ENCODE results near the gene SPECC1L.

Gene SPECC1L

GRCh38 chr22:24451162-24451561 is 180.5 kb downstream of the SPECC1L start:
- no peak for DNase-seq

GRCh38 chr22:24453853-24454252 is 183.2 kb downstream of the SPECC1L start:
- no peak for DNase-seq

- DNase-seq: no peak
Observed at GRCh38 chr22:24455039-24455438, 184.4 kb downstream of the SPECC1L start.

GRCh38 chr22:24455751-24456426 is 185.3 kb downstream of the SPECC1L start:
- DNase-seq: no peak

GRCh38 chr22:24457894-24458420 is 187.3 kb downstream of the SPECC1L start:
- no peak for DNase-seq

GRCh38 chr22:24459911-24460310 is 189.3 kb downstream of the SPECC1L start:
- DNase-seq: no peak

DNA sequence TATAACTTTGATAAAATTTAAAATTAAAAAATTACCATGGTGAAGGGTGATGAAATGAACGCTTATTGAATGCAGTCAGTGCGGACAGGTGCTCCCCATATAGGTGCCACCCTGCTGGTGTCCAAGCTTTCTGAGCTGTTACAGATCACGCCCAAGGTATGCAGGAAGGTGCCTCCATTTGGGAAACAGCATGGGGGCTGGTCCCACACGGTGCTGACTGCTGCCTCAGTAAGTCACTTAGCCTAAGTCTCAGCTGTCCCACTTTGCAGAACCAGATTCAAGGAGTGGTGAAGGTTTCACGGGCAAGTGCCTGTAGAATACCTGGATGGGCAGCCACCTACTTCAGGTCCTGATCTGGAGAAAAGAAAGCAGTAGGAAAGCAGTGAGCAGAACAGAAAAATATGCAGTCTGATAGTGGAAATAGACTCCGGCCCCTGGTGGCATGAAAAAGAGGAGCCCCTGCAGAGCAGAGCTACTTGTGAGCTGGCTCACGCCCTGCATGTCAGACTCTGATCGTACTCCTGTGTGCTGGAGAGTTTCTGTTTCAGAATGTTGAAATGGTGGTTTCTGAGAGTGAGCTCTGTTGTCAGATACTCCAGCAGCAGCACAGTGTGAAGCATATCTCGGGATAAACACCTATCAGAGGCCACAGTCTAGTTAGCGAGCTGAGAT is 189.9 kb downstream of the SPECC1L start:
- DNase-seq: no peak

- DNase-seq: no peak
Observed at GRCh38 chr22:24463071-24463760, 192.6 kb downstream of the SPECC1L start.

- peak; percentile 66 for DNase-seq
Observed at GRCh38 chr22:24465566-24465965, 194.9 kb downstream of the SPECC1L start.

DNA sequence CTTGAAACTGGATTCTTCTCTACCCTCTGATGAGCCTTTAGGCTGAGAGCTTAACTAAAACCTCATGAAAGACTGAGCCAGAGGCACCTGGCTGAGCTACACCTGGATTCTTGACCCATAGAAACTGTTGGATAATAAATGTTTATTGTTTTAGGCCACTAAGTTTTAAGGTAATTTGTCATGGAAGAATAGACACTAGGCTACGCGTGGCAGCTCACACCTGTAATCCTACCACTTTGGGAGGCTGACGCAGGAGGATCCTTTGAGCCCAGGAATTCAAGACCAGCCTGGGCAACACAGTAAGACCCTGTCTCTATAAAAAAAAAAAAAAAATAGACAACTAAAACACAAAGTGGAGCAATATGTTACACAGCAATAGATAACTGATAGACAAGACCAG is 195.3 kb downstream of the SPECC1L start:
- no peak for DNase-seq

DNA sequence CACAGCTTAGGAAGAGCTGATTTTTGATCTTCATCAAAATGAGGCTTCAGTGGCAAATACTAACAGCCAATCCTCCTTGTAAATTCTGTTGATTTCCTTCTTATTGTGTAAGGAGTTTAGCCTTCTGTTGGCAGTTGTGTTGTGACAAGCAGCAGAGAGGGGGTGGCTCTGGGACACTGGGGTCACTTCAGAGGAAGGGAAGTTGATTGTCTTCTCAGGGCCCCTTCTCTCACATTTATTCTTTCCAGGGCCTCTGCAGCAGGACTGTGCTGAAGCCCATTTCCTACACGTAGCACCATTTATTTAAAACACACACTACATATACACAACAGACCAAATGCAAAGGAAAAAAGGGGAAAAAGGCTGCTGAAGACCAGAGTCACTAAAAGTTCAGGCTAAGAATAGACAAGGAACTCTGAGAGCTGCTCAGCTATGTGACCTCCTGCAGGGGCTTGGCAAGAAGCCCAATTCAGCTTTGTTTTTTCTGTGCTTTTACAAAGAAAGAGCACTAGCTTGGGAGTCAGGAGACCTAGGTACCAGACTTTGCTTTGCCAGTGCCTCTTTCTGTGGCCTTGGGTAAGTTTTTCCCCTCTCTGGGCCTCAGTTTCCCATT is 196.2 kb downstream of the SPECC1L start:
- peak; percentile 84 for DNase-seq

DNA sequence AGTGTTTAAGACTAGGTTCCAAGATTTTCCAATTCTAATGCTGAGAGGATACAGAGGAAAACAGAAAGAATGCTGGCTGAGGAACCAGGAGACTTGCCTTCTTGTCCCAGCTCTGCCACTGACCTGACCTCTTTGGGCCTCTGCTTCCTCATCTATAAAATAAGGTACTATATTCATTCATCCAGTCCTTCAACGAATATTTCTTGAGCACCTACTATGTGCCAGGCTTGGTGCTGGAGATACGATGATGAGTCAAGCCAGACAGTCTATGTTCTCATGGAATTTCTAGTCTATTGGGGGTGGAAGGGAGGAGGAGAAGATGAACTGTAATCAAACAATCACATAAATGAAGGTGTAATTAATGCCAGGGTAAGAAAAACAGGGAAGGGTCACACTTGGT is 196.7 kb downstream of the SPECC1L start:
- DNase-seq: no peak

All from fibroblast of skin of right quadriceps (primary cell).